ENCODE measurements around the gene ZNF571. TPM values are rescaled to one million over a fixed set of nuclear protein-coding genes. Genes with fewer than 3 reads are reported as not detected.

The ZNF571 gene
- 2.3 and 3.2 TPM in 2 replicates for total RNA-seq

GRCh38 chr19:37594304-37594981, at the start of gene ZNF571, which contains the start of gene ZNF540:
Gene ZNF571 (minus strand): TSS chr19:37594792. CDS start chr19:37586676, 8,116 bp downstream.
Gene ZNF540 (plus strand): TSS chr19:37594876. CDS start chr19:37598448, 3,572 bp downstream.

Other genes with a start within 250 kb of the ZNF571 start
- gene ZNF527, start 223.7 kb downstream of the ZNF571 start, total RNA-seq, result 5.5 and 7.1 TPM in 2 replicates
- 6.5 and 8.4 TPM in 2 replicates for gene ZNF569, start 127.3 kb downstream of the ZNF571 start, total RNA-seq
- gene ZNF570, start 125.4 kb downstream of the ZNF571 start, total RNA-seq, result 9.7 and 13.2 TPM in 2 replicates
- 2.2 and 3.5 TPM in 2 replicates for gene ZNF793, start 87.9 kb downstream of the ZNF571 start, total RNA-seq
- gene ZNF540, start 84 bp upstream of the ZNF571 start, total RNA-seq, result 0.44 and 0.66 TPM in 2 replicates
- gene ZFP30, start 60.7 kb upstream of the ZNF571 start, total RNA-seq, result 20.8 and 22.2 TPM in 2 replicates
- 6.8 and 7.4 TPM in 2 replicates for gene ZNF607, start 125.0 kb upstream of the ZNF571 start, total RNA-seq
- 6.5 and 8.4 TPM in 2 replicates for gene ZNF573, start 184.8 kb upstream of the ZNF571 start, total RNA-seq

Data from smooth muscle cell of trachea (primary cell).